ENCODE data around the gene UBL4B. TPM values are rescaled to one million over a fixed set of nuclear protein-coding genes. Genes with fewer than 3 reads are reported as not detected.
A peak's percentile ranks its signal among the peaks of the same experiment; 100 is the strongest.

Gene UBL4B
- total RNA-seq, 4 donors from 2014 or later = 0.48 to 1.8 (median 1.1) TPM; not detected in 1

GRCh38 chr1:110155878-110156522, 43.8 kb downstream of the UBL4B start:
- H3K27me3 ChIP-seq = peaks cover 55% of the 10 kb centered on the region
- H3K9me3 ChIP-seq = no peaks in the 10 kb centered on the region
- H3K27ac ChIP-seq = no peak overlapping the region
- no peak overlapping the region for H3K4me3 ChIP-seq
- DNase-seq (ENCODE audit: low spot score in 2 of 2) = no peak
- H3K4me1 ChIP-seq = peaks cover 10% of the 10 kb centered on the region
- TF ChIP-seq POLR2AphosphoS5 (IDR thresholded peaks at IDR 0.05) = no peak
- TF ChIP-seq EP300 (IDR thresholded peaks at IDR 0.05) = no peak
- no peak for TF ChIP-seq POLR2A (IDR thresholded peaks at IDR 0.05)
- TF ChIP-seq, protein P1, sequence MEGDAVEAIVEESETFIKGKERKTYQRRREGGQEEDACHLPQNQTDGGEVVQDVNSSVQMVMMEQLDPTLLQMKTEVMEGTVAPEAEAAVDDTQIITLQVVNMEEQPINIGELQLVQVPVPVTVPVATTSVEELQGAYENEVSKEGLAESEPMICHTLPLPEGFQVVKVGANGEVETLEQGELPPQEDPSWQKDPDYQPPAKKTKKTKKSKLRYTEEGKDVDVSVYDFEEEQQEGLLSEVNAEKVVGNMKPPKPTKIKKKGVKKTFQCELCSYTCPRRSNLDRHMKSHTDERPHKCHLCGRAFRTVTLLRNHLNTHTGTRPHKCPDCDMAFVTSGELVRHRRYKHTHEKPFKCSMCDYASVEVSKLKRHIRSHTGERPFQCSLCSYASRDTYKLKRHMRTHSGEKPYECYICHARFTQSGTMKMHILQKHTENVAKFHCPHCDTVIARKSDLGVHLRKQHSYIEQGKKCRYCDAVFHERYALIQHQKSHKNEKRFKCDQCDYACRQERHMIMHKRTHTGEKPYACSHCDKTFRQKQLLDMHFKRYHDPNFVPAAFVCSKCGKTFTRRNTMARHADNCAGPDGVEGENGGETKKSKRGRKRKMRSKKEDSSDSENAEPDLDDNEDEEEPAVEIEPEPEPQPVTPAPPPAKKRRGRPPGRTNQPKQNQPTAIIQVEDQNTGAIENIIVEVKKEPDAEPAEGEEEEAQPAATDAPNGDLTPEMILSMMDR (IDR thresholded peaks at IDR 0.05) = no peak
- H3K36me3 ChIP-seq = no peaks in the 10 kb centered on the region
- WGBS = 23% methylated on average over 7 of the region's 7 CpGs

DNA sequence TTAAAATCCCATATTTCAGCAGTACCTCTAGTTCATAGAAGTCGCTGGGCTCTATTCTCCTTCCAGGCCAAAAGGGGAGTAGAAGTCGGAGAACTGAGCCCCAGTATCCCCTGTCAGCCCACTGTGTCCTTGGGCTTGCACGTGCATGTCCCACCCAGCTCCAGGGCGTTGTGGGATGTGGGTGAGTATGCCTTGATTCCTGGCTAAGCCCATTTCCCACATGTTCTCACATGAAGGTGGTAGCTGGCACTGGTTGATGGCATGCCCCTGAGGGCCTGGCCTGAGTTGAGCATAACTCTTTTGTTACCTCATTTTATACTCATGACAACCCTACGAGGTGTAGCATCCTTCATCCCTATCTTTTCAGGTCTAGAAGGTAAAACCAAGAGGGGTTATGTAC, 46.0 kb downstream of the UBL4B start:
- Histone ChIP-seq H3K4me3 (no peak overlapping the region), H3K4me1 (peaks cover 2% of the 10 kb centered on the region), H3K9me3 (no peaks in the 10 kb centered on the region), H3K27ac (no peak overlapping the region), H3K36me3 (no peaks in the 10 kb centered on the region), H3K27me3 (peaks cover 35% of the 10 kb centered on the region)
- TF ChIP-seq EP300 (IDR thresholded peaks at IDR 0.05) = no peak
- TF ChIP-seq POLR2A (IDR thresholded peaks at IDR 0.05) = no peak
- no peak for TF ChIP-seq POLR2AphosphoS5 (IDR thresholded peaks at IDR 0.05)
- TF ChIP-seq, protein P1 (IDR thresholded peaks at IDR 0.05) = no peak
- DNase-seq (ENCODE audit: low spot score in 2 of 2) = peak in 1 of 2 donors; percentile 9
- 58% methylated on average over 5 of the region's 5 CpGs for WGBS

DNA sequence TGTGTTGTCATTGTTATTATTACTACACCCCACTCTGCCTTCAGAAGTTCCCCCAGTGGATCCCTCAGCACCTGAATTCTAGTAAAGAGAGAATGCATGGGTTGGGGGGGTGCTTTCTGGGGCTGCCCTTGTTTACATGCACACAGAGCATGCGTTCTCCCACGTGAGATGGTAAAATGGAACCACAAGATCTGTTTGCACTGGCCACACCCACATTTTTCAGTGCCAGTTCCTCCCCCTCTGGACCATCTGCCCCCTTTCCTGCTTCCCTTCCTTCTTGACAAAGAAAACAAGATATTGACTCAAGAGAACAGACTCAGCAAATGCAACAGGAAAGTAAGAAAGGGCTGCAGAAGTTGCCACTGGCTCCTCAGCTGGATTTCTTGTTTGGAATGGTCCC, 46.9 kb downstream of the UBL4B start:
- peaks cover 32% of the 10 kb centered on the region for H3K27me3 ChIP-seq
- H3K9me3 ChIP-seq = no peaks in the 10 kb centered on the region
- H3K27ac ChIP-seq = no peak overlapping the region
- TF ChIP-seq POLR2AphosphoS5 (IDR thresholded peaks at IDR 0.05) = no peak
- no peak for TF ChIP-seq EP300 (IDR thresholded peaks at IDR 0.05)
- no peak for TF ChIP-seq POLR2A (IDR thresholded peaks at IDR 0.05)
- TF ChIP-seq, protein P1 (IDR thresholded peaks at IDR 0.05) = no peak
- H3K36me3 ChIP-seq = no peaks in the 10 kb centered on the region
- 41% methylated on average over 2 of the region's 2 CpGs for whole genome bisulfite sequencing
- H3K4me3 ChIP-seq = no peak overlapping the region
- peaks cover 2% of the 10 kb centered on the region for H3K4me1 ChIP-seq
- no peak for DNase-seq (ENCODE audit: low spot score in 2 of 2)

DNA sequence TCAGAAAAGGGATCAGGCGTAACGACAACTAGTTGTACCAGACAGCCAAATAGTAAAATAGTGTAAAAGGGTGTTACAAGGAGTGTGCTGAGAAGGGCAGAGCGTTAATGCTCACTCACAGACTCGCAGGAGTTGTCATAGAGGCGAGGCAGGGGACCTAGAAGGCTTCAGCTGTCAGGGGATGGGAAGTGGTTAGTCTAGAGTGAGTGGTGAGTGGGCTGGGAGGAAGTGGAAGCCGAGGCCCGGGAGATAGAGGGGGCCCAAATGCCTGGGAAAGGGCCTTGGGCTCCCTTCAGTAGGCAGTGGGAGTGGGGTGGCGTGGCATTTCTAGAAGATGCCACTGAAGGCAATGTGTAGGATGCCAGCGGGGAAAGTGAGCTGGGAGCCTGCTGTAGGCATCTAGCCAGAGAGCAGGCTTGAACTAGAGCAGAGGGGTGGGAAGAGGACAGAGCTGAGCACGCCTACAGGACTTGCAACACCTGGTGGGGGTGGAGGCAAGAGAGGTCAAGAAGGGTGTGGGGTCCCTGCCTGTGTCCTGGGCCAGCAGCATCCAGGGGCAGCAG, 48.4 kb downstream of the UBL4B start:
- no peak for TF ChIP-seq EP300 (IDR thresholded peaks at IDR 0.05)
- TF ChIP-seq POLR2AphosphoS5 (IDR thresholded peaks at IDR 0.05) = no peak
- TF ChIP-seq POLR2A (IDR thresholded peaks at IDR 0.05) = no peak
- TF ChIP-seq, protein P1 (IDR thresholded peaks at IDR 0.05) = no peak
- WGBS = 47% methylated on average over 10 of the region's 10 CpGs
- H3K36me3 ChIP-seq = no peaks in the 10 kb centered on the region
- H3K27ac ChIP-seq = no peak overlapping the region
- peaks cover 22% of the 10 kb centered on the region for H3K27me3 ChIP-seq
- no peaks in the 10 kb centered on the region for H3K9me3 ChIP-seq
- peaks cover 2% of the 10 kb centered on the region for H3K4me1 ChIP-seq
- DNase-seq (ENCODE audit: low spot score in 2 of 2) = no peak
- no peak overlapping the region for H3K4me3 ChIP-seq

GRCh38 chr1:110161165-110161564, 48.9 kb downstream of the UBL4B start:
- H3K27me3 ChIP-seq = peaks cover 17% of the 10 kb centered on the region
- no peaks in the 10 kb centered on the region for H3K9me3 ChIP-seq
- no peak overlapping the region for H3K4me3 ChIP-seq
- TF ChIP-seq POLR2A (IDR thresholded peaks at IDR 0.05) (no peak), POLR2AphosphoS5 (IDR thresholded peaks at IDR 0.05) (no peak), EP300 (IDR thresholded peaks at IDR 0.05) (no peak)
- TF ChIP-seq, protein P1 (IDR thresholded peaks at IDR 0.05) = no peak
- no peak for DNase-seq (ENCODE audit: low spot score in 2 of 2)
- WGBS = 89% methylated on average over 3 of the region's 3 CpGs
- no peaks in the 10 kb centered on the region for H3K36me3 ChIP-seq
- H3K4me1 ChIP-seq = peaks cover 2% of the 10 kb centered on the region
- no peak overlapping the region for H3K27ac ChIP-seq

Data from suprapubic skin (tissue), 4 donors.